Breast epithelium (tissue), 4 donors: ENCODE results near the gene BCL2L2. TPM values are rescaled to one million over a fixed set of nuclear protein-coding genes. Genes with fewer than 3 reads are reported as not detected.

Source experiments
- DNase-seq, 2 donors: peaks; one replicate each; pipeline ENCODE4 v3.0.0-alpha.2; 2019; ENCODE audit warnings: low spot score in 2 of 2
- H3K27ac ChIP-seq, 2 donors: fragments of 200-600 bp; sonication (generic) in 1 of 2; one replicate each; pipeline ENCODE4 v1.5.1; 2016 to 2019; ENCODE audit warnings: mild to moderate bottlenecking in 1 of 2
- H3K27me3 ChIP-seq, 2 donors: fragments of 200-600 bp; sonication (generic) in 1 of 2; one replicate each; pipeline versions ENCODE4 v1.5.1 to v1.6.0; 2017 to 2019; ENCODE audit warnings: control low read depth in 1 of 2, mild to moderate bottlenecking in 1 of 2
- H3K36me3 ChIP-seq: fragments of 200-600 bp; one replicate; pipeline ENCODE4 v1.5.1; 2019
- H3K4me1 ChIP-seq, 2 donors: fragments of 200-600 bp; sonication (generic); one replicate each; pipeline ENCODE4 v1.5.1; 2016 to 2019; ENCODE audit warnings: control low read depth in 1 of 2
- H3K4me3 ChIP-seq, 3 donors: fragments of 200-600 bp; sonication (generic); 1 replicate in 2 of 3; 2 replicates in 1 of 3; pipeline ENCODE4 v1.5.1; 2016 to 2019; ENCODE audit warnings: mild to moderate bottlenecking in 3 of 3, moderate library complexity in 2 of 3
- H3K9me3 ChIP-seq, 2 donors: fragments of 200-600 bp; sonication (generic) in 1 of 2; one replicate each; pipeline ENCODE4 v1.5.1; 2016 to 2019; ENCODE audit warnings: control low read depth in 1 of 2
- CTCF ChIP-seq, 3 donors: fragments of 450-650 bp; IDR thresholded peaks; one replicate each; pipeline ENCODE4 v1.5.1; 2016 to 2017; ENCODE audit warnings: antibody characterized with exemption in 3 of 3, mild to moderate bottlenecking in 3 of 3, moderate library complexity in 3 of 3
- POLR2A ChIP-seq: fragments of 450-650 bp; IDR thresholded peaks from one replicate; pipeline ENCODE4 v1.6.1; 2016; ENCODE audit warnings: antibody characterized with exemption, mild to moderate bottlenecking, moderate library complexity
- POLR2AphosphoS5 ChIP-seq, 3 donors: sonication (generic); formaldehyde crosslinking; IDR thresholded peaks; one replicate each; pipeline ENCODE4 v1.6.1; 2017; ENCODE audit warnings: antibody characterized with exemption in 3 of 3
- intact Hi-C: fragments of 100-400 bp; cut with DNase I; formaldehyde crosslinking; loops from one replicate; pipeline ENCODE4 v1.15.1; 2023; ENCODE audit warnings: low total_unique reads
- total RNA-seq, 3 donors: library from RNA; depleted of rRNA; stranded (reverse); fragments of >200 nt; gene quantifications; one replicate each; pipeline ENCODE4 v1.1.0, GENCODE V29; 2016

BCL2L2 gene
- total RNA-seq, 3 donors from 2014 or later, result 28.8 to 55.5 (median 48.2) TPM

GRCh38 chr14:23307687-23308644 lies 1.3 kb downstream of the BCL2L2 start:
- Histone ChIP-seq H3K27me3 (no peaks in the 10 kb centered on the region), H3K36me3 (no peaks in the 10 kb centered on the region), H3K4me1 (peaks cover 6 to 38% of the 10 kb centered on the region in 2 donors), H3K27ac (peak overlapping the region; percentile 93 to 94), H3K9me3 (no peaks in the 10 kb centered on the region), H3K4me3 (peak overlapping the region; percentile 68 to 81 (median 75))
- intact Hi-C loops, result loop anchor here (10.0 kb wide), 1 partner anchor 247 kb away; the partner anchor contains the start of genes THTPA and ZFHX2
- TF ChIP-seq POLR2A (no peak), POLR2AphosphoS5 (IDR thresholded peaks at IDR 0.05) (no peak), CTCF (IDR thresholded peaks at IDR 0.05) (no peak)
- peak in 1 of 2 donors; percentile 15 for DNase-seq

- DNase-seq, result peak in 1 of 2 donors; percentile 10
- Histone ChIP-seq H3K4me3 (peak overlapping the region in 1 of 3 donors; percentile 81), H3K27ac (peak overlapping the region; percentile 25 to 93), H3K36me3 (no peaks in the 10 kb centered on the region), H3K27me3 (no peaks in the 10 kb centered on the region), H3K9me3 (no peaks in the 10 kb centered on the region), H3K4me1 (peaks cover 6 to 38% of the 10 kb centered on the region in 2 donors)
- TF ChIP-seq POLR2A (no peak), POLR2AphosphoS5 (IDR thresholded peaks at IDR 0.05) (no peak), CTCF (IDR thresholded peaks at IDR 0.05) (no peak)
- intact Hi-C loops, result loop anchor here (10.0 kb wide), 1 partner anchor 246 kb away; the partner anchor contains the start of genes THTPA and ZFHX2
These were observed 2.2 kb downstream of the BCL2L2 start for GRCh38 chr14:23308721-23309445.

DNA sequence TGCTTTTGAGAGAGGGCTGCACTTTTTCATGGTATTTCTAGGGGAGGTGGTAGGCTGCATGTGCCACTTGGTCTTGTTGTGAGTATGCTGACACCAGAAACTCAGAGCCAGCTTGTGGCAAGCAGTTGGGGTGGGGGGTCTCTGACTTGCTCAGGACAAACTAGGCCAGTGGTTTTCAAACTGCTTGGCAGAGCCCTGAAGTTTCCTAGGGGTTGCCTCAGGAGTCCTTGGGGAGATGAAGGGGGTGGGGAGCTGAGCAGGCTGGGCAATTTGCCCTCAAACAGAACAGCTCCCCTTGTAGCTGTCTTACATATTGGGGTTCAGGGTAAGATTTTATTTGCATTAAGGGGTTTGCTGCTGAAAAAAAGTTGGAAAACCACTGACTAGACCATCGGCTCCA lies 3.9 kb downstream of the BCL2L2 start:
- peaks cover 6 to 37% of the 10 kb centered on the region in 2 donors for H3K4me1 ChIP-seq
- H3K36me3 ChIP-seq, result no peaks in the 10 kb centered on the region
- peak in 1 of 2 donors; percentile 7 for DNase-seq
- no peak overlapping the region for H3K27ac ChIP-seq
- intact Hi-C loops, result no loop called here
- no peak for TF ChIP-seq POLR2A
- TF ChIP-seq CTCF (IDR thresholded peaks at IDR 0.05), result no peak
- TF ChIP-seq POLR2AphosphoS5 (IDR thresholded peaks at IDR 0.05), result no peak
- H3K9me3 ChIP-seq, result no peaks in the 10 kb centered on the region
- no peak overlapping the region for H3K4me3 ChIP-seq
- H3K27me3 ChIP-seq, result no peaks in the 10 kb centered on the region

- TF ChIP-seq CTCF (IDR thresholded peaks at IDR 0.05) (no peak), POLR2AphosphoS5 (IDR thresholded peaks at IDR 0.05) (no peak), POLR2A (no peak)
- no peak for DNase-seq
- no peaks in the 10 kb centered on the region for H3K27me3 ChIP-seq
- H3K4me3 ChIP-seq, result no peak overlapping the region
- no peaks in the 10 kb centered on the region for H3K9me3 ChIP-seq
- intact Hi-C loops, result no loop called here
- no peak overlapping the region for H3K27ac ChIP-seq
- no peaks in the 10 kb centered on the region for H3K4me1 ChIP-seq
- H3K36me3 ChIP-seq, result no peaks in the 10 kb centered on the region
These were observed 9.7 kb downstream of the BCL2L2 start for GRCh38 chr14:23316300-23316699.
